SK-N-MC (cell line): ENCODE results near the gene STPG2.

Source experiments
- EZH2 ChIP-seq: fragments of 200-600 bp; sonication (generic); IDR thresholded peaks from one replicate; pipeline ENCODE4 v1.6.1; 2017; ENCODE audit warnings: antibody characterized with exemption
- FOXP2 ChIP-seq: optimal IDR thresholded peaks from 2 replicates; pipeline ENCODE3; 2011; ENCODE audit warnings: mild to moderate bottlenecking, moderate library complexity; ENCODE audit not compliant: insufficient read depth; ENCODE audit errors: extremely low read length, control extremely low read depth
- POLR2AphosphoS5 ChIP-seq: IDR thresholded peaks from 2 replicates; pipeline ENCODE4 v1.6.1; 2012; ENCODE audit warnings: mild to moderate bottlenecking, low read depth, low read length, borderline replicate concordance

DNA sequence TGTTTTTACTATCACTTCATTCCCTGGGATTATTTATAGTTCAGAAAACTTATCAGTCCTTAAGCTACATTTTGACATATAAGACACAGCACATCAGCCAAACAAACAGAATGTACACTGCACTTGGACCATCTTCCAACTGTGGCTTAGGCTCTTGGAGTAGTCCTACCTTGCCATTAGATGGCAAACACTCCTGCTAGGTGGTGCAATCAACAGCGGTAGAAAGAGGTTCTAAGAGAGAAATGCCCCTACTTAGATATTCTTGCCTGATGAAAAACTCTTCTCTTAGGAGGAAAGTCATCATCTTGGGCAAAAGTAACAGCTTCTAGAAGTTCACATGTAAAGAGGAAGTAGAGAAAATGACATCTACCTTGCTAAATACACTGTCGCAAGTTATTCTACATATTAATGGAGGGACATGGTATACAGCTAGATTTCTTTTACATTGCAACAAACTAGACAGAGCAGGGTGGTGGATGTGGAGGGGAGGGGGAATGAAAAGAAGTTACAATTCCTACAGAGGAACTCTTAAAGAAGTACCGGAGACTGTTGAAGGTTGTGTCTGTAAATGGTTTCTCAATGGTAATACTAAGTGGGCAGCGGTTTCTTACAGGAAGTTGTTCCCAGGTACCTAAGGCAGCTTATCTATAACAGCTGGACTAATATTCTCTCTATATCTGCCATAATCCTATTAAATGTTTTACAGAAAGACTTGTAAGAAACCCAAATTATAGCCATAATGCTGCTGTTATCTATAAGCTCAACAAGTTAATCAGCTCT, 8.1 kb upstream of the STPG2 start:
- TF ChIP-seq POLR2AphosphoS5 (no peak), EZH2 (no peak), FOXP2 (no peak)
